A172 (cell line): ENCODE data around the gene MAP2K1. TPM values are rescaled to one million over a fixed set of nuclear protein-coding genes. Genes with fewer than 3 reads are reported as not detected.
"Not testable (repeated sequence)": the region's sequence is repeated elsewhere in the genome, so short reads cannot be mapped to it uniquely, and the experiment has no call there.

Source experiments
- DNase-seq: peaks from one replicate; pipeline ENCODE4 v3.0.0-alpha.2; 2015; ENCODE audit warnings: low spot score
- total RNA-seq: library from RNA; depleted of rRNA; stranded (reverse); fragments of >200 nt; shearing (Covaris generic); gene quantifications from 2 replicates; pipeline ENCODE4 v1.2.3, GENCODE V29; 2014; rRNA removed

Gene MAP2K1
- 33.6 and 48.2 TPM in 2 replicates for total RNA-seq

DNA sequence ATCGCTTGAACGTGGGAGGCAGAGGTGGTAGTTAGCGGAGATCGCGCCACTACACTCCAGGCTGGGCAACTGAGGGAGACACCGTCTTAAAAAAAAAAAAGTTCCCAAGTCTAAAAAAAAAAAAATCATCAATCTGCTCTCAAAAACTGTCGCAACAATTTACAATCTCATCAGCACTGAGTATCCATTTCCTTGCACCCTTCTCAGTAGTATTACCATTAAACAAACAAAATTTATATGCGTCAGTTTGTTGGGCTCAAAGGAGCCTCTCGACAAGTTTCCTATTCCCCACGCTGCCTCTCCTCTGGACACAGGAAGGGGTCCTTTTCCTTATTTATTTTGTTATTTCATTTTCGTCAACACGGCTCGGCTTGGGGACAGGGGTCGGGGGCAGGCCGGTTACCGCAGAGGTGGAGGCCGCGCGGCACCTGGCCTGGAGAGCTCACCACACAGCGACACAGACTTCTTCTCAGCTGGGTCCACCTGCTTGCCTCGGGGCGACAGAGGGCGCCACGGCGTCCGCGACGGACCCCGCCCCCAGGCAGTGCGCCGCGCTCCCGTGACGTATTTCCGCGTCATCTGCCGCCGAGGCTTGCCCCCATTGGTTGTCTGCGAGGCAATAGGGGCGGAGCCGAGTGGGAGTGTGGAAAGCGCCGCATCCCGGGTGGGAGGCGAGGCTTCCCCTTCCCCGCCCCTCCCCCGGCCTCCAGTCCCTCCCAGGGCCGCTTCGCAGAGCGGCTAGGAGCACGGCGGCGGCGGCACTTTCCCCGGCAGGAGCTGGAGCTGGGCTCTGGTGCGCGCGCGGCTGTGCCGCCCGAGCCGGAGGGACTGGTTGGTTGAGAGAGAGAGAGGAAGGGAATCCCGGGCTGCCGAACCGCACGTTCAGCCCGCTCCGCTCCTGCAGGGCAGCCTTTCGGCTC, at the start of gene MAP2K1:
Gene MAP2K1 (plus strand): TSS at position 709 of the 920 bp plus-strand sequence. CDS start 436 bp downstream, outside the sequence.
- DNase-seq, result peak; percentile 92

- not testable (repeated sequence) for DNase-seq
These were observed 38.2 kb upstream of the MAP2K1 start for GRCh38 chr15:66348530-66348929.

DNA sequence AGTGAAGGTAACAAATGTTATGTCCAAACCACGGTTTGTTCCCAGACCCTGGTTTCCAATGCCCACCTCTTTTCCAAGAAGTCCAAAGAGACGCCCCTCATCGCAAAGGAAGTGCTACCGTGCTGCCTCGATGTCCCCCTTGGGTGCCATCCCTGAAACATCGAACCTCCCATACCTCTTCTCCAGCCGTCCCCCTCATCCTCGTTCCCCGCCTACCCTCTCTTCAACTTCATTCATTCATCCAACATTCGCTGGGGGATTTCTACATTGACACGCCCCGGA, 30.7 kb upstream of the MAP2K1 start:
- no peak for DNase-seq

- DNase-seq, result peak; percentile 87
These were observed 30.1 kb upstream of the MAP2K1 start, which contains the start of gene TIPIN for GRCh38 chr15:66356359-66357236. TSS of gene TIPIN (minus strand) at chr15:66356685. CDS start at chr15:66352947, 3,738 bp downstream.

- peak; percentile 6 for DNase-seq
These were observed 27.0 kb upstream of the MAP2K1 start for GRCh38 chr15:66359740-66360139.

- not testable (repeated sequence) for DNase-seq
These were observed 24.8 kb upstream of the MAP2K1 start for GRCh38 chr15:66361745-66362460.

DNA sequence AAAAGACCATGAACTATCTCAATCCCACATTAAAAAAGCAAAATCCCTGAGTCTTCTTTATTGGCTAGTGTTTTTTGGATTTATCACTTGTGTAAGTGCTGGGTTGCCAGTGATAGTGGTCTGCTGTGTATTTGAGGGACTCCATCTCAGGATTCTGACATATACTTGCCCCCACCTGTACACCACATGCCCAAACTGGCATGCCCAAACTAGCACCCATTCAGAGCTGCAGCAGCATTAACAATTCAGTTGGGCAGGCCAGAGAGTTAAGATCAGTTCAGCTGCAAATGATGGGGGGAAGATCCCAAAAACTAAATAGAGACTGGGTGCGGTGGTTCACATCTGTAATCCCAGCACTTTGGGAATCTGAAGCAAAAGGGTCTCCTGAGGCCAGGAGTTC, 23.9 kb upstream of the MAP2K1 start:
- DNase-seq, result no peak

- DNase-seq, result no peak
These were observed 21.7 kb upstream of the MAP2K1 start for GRCh38 chr15:66364944-66365528.

- peak; percentile 48 for DNase-seq
These were observed 16.7 kb upstream of the MAP2K1 start for GRCh38 chr15:66369773-66370651.

DNA sequence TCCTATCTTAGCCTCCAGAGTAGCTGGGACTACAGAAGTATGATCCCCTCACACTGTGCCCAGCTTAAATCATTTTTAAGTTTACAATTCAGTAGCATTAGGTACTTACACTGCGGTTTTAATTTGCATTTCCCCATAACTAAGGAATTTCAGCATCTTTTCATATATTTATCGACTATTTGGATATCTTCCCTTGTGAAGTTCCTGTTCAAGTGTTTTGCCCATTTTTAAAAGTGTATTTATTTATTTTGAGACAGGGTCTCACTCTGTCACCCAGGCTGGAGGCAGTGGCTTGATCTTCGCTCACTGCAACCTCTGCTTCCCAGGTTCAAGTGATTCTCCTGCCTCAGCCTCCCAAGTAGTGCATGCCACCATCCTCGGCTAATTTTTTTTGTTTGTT, 12.5 kb upstream of the MAP2K1 start:
- DNase-seq, result no peak

- DNase-seq, result no peak
These were observed 7.8 kb upstream of the MAP2K1 start for GRCh38 chr15:66378814-66379430.

- not testable (repeated sequence) for DNase-seq
These were observed 5.3 kb upstream of the MAP2K1 start for GRCh38 chr15:66381376-66381775.

DNA sequence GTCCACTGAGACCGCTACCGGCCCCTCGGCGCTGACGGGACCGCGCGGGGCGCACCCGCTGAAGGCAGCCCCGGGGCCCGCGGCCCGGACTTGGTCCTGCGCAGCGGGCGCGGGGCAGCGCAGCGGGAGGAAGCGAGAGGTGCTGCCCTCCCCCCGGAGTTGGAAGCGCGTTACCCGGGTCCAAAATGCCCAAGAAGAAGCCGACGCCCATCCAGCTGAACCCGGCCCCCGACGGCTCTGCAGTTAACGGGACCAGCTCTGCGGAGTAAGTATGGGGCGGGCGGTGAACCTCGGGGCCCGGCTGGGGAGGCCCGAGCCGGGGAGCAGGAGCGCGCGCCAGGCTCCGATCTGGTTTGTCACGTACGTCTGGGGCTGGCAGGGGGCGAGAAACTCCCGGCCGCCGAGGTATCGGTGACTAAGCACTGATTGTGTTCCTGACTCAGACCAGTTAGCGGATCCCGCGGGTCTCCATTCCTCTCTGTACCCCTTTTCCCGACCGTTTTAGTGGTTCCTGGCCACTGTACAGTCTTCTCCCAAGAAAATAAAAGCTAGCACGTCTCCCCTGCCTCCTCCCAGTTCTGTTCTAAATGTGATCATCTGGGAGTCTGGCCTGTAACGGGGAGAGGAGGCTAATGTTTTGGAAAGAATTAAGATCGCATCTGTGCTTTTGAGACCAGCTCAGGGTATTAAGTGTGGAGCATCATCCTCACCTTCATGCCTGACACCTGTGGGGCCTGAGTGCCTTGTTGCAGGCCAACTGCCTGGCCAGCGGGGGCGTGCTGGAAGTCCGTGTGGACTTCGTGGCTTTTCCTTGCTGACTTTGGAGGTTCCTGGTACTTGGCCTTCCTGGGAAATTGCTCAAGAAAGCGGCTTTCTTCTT, 691 bp downstream of the MAP2K1 start:
- peak; percentile 53 for DNase-seq

DNA sequence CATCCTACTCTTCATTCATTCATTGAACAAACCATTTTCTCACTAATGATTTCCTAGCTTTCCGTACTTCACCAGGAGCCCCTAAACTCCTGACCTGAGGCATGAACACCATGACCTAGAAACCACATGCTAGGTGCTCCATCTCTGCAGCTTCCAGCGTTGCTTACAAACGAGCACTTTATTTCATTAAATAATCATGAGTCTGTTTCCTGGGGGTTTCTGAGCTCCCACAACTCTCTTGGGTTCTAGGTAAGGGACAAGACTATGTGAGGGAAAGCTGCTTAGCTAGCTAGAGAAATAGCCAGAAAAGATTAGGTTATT, 1.3 kb downstream of the MAP2K1 start:
- no peak for DNase-seq

DNA sequence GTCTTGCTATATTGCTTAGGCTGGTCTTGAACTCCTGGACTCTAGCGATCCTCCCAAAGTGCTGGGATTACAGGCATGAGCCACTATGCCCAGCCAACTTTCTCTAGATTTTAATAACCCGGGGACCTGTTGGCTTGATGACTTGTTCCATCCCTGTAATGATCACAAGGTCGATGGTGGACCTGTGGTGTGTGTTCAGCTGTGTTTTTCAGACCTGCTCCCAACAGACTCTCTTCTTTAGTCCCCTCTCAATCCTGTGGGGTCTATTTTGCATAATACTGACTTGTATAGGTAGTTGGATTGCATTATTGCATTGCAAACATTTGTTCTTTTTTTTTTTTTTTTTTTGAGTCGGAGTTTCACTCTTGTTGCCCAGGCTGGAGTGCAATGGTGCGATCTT, 1.9 kb downstream of the MAP2K1 start:
- DNase-seq, result no peak

DNA sequence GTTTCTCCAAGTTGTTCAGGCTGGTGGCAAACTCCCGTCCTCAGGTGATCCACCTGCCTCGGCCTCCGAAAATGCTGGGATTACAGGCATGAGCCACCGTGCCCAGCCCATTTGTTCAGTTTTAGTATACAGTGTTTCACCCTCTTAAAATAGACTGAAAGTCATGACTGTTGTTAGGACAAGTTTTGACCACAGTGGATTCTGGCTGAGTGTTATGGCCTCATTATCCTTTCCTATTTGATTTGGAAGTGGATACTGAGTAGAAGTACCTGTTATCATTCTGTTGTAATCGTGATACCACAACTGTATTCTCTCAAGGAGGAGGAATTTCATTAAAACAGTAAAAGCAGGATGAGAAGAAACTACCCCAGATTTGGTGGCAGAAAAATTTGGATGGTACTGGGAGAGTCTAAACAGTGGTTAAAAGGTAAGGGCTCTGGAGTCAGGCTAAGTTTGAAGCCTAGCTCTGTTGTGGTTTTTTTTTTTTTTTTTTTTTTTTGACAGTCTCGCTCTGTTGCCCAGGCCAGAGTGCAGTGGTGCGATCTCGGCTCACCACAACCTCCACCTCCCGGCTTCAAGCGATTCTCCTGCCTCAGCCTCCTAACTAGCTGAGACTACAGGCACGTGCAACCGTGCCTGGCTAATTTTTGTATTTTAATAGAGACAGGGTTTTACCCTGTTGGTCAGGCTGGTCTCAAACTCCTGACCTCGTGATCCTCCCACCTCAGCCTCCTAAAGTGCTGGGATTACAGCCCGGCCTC, 2.6 kb downstream of the MAP2K1 start:
- no peak for DNase-seq

GRCh38 chr15:66389859-66390381, 3.2 kb downstream of the MAP2K1 start:
- DNase-seq, result no peak

DNA sequence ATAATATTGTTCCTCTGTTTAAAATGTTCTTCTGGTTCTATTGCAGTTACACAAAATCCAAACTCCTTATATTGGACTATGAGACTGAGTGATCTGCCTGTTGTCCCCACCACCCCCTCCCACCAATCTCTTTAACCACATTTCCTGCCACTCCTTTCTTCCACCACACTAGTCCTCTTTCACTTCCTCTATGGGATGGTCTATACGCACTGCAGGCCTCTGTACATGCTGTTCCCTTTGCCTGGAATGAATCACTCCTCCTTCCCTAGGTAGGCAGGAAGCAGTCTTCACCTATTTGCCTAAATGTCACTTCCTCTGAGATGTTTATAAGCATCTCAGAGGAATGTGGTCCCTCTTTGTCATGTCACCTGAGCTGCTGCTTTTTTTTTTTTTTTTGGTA, 4.0 kb downstream of the MAP2K1 start:
- DNase-seq, result peak; percentile 7
